ENCODE measurements around the gene AP3D1.
"Not testable (repeated sequence)": the region's sequence is repeated elsewhere in the genome, so short reads cannot be mapped to it uniquely, and the experiment has no call there.

The AP3D1 gene

DNA sequence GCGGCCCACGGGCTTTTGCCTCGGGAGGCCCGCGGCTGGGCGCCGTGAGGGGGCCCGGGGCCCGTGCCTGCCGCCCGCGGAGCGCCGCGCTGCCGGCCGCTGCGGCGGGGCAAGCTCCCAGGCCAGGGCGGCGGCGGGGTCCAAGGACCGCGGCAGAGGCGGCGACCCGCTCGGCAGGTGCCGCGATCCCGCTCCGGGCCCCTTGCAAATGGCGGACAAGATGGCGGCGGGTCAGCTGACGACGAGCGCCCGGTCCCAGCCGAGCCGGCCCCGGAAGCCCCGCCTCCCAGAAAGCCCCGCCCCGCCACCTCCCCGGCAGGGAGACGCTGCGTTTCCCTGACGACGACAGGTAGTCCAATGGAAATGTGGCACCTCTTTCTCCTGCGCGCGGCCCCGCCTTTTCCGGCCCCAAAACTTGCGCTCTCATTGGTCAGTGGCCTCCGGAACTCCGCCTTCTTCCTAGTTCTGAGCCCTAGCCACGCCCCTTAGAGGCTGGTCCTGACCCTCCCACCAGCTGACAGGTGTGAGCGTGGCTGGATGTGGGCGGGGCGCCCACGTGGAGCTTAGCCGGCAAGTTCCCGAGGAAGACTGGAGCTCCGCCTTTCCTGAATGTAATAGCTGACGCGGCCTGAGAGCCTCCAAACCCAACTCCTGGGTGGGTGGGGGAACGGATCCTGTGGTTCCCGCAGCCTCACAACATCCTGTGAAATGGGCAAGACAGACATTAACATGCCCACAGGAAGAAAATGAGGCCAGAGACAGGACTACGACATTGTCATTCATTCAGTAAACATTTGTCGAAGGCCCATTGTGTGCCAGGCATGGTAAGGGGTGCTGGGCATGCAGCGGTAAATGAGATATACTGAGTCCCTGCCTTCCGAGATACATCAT, at the start of gene AP3D1:
Gene AP3D1, minus strand, starts transcription at position 228 of the 891 bp plus-strand sequence. CDS start 232 bp downstream, outside the sequence.
- H3K27ac Mint-ChIP-seq, result peak within 1 kb of the TSS; percentile 89
- H3K9me3 Mint-ChIP-seq, result no peaks in the 10 kb centered on the region
- H3K4me1 Mint-ChIP-seq, result peaks cover 48% of the 10 kb centered on the region
- CTCF ChIA-PET, result no interaction called here
- peak; percentile 100 for DNase-seq
- H3K27me3 Mint-ChIP-seq, result peaks cover 8% of the 10 kb centered on the region
- H3K4me3 Mint-ChIP-seq, result peak within 1 kb of the TSS; percentile 77
- H3K36me3 Mint-ChIP-seq, result peaks cover 15% of the 10 kb centered on the region

DNA sequence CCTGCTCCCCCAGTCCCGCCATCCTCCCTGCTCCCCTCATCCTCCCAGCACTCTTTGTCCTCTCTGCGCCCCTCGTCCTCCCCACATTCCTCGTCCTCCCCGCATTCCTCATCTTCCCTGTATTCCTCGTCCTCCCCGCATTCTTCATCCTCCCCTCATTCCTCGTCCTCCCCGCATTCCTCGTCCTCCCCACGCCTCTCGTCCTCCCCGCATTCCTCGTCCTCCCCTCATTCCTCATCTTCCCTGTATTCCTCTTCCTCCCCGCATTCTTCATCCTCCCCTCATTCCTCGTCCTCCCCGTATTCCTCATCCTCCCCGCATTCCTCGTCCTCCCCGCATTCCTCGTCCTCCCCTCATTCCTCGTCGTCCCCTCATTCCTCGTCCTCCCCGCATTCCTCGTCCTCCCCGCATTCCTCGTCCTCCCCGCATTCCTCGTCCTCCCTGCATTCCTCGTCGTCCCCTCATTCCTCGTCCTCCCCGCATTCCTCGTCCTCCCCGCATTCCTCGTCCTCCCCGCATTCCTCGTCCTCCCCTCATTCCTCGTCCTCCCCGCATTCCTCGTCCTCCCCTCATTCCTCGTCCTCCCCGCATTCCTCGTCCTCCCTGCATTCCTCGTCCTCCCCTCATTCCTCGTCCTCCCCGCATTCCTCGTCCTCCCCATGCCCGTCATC, 49.4 kb upstream of the AP3D1 start:
- H3K36me3 Mint-ChIP-seq, result peaks cover 15% of the 10 kb centered on the region
- DNase-seq, H3K4me1 Mint-ChIP-seq, CTCF ChIA-PET, H3K27me3 Mint-ChIP-seq, H3K4me3 Mint-ChIP-seq, H3K27ac Mint-ChIP-seq, H3K9me3 Mint-ChIP-seq: not testable (repeated sequence)

DNA sequence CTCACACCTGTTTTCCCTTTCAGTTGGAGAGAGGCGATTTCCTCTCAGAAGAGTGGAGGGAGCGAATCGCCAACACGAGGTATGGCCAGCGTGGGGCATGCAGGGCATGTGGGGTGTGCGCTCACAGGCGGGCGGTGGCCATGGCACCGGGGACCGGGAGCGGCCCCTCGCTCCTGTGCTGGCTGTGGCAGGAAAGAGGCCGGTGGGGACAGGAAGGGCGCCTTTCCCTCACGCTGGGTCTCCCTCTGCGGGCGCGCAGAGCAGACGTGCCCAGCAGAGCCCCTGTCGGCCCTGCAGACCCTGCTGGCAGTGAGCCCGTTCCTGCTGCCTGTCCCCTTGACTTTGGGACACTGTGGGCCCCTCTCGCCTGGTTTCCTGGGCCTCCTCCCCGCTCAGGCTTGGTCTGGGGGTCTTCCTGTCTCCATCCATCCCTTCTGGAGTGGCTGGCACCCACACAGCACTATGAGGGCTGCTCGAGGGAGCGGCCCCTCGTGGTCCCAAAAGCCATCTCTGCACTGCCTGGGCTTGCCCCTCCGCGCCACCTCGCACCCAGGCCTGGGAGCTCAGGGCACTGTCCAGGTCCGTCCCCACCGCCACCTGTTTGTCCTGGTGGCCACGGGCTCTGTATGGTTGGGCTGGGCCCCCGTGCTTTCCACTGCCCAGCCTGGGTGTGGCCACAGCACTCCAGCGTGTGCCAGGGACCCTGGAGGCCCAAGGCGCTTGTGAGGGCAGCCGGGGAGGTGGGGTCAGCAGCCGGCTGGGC, 48.7 kb upstream of the AP3D1 start:
- H3K36me3 Mint-ChIP-seq, result peaks cover 11% of the 10 kb centered on the region
- no peaks in the 10 kb centered on the region for H3K9me3 Mint-ChIP-seq
- no peak overlapping the region for H3K4me3 Mint-ChIP-seq
- CTCF ChIA-PET, result interaction anchor here (1.1 kb wide), 1 partner anchor 15 kb away, joined by 3 read pairs; no protein-coding TSS in a partner anchor
- no peak overlapping the region for H3K27ac Mint-ChIP-seq
- no peaks in the 10 kb centered on the region for H3K4me1 Mint-ChIP-seq
- H3K27me3 Mint-ChIP-seq, result no peaks in the 10 kb centered on the region
- DNase-seq, result no peak

DNA sequence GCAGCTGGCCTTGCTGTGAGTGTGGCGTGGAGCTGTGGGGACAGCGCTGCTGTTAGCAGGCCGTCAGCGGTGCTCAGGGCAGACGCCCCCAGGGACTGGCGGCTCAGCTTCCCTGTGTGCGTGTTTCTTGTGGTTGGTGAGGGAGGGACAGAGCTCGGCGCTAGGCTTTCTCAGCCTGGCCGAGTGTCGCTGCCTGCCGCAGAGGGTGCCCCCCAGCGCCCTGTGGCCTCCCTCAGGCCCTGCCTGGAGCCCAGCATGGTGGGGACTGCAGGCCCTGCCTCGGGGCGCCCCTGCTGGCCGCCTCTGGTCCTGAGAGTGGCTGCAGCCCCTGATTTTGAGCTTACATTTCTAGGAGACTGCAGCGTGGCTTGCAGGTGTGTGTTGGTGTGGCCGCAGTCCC, 47.8 kb upstream of the AP3D1 start:
- Mint-ChIP-seq H3K9me3 (no peaks in the 10 kb centered on the region), H3K4me3 (no peak overlapping the region), H3K4me1 (no peaks in the 10 kb centered on the region), H3K36me3 (peaks cover 9% of the 10 kb centered on the region), H3K27me3 (no peaks in the 10 kb centered on the region), H3K27ac (no peak overlapping the region)
- no peak for DNase-seq
- CTCF ChIA-PET, result interaction anchor here (1.1 kb wide), 1 partner anchor 14 kb away, joined by 3 read pairs; no protein-coding TSS in a partner anchor

DNA sequence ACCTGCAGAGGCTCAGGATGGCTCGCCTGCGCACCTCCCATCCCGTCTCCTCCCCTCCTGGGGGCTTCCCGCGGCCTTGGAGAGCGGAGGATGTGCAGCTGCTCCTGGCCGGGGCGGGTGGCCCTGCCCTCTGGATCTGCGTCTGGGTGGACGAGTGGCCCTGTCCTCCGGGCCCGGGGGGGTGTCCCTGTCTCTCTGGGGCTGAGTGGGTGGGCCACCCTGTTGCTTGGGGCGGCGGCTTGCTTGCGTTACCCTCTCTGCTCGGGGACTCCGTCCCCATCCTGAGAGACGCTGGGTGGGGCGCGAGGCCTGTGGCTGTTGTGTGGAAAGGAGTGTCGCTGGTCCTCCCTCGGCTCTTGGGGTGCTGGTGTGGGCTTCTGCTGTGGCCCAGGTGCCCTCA, 47.0 kb upstream of the AP3D1 start:
- H3K27ac Mint-ChIP-seq, result no peak overlapping the region
- peaks cover 10% of the 10 kb centered on the region for H3K36me3 Mint-ChIP-seq
- H3K4me1 Mint-ChIP-seq, result no peaks in the 10 kb centered on the region
- no peaks in the 10 kb centered on the region for H3K27me3 Mint-ChIP-seq
- CTCF ChIA-PET, result interaction anchor here (0.6 kb wide), 1 partner anchor 225 kb away, joined by 3 read pairs; no protein-coding TSS in a partner anchor
- no peak for DNase-seq
- no peaks in the 10 kb centered on the region for H3K9me3 Mint-ChIP-seq
- H3K4me3 Mint-ChIP-seq, result no peak overlapping the region

DNA sequence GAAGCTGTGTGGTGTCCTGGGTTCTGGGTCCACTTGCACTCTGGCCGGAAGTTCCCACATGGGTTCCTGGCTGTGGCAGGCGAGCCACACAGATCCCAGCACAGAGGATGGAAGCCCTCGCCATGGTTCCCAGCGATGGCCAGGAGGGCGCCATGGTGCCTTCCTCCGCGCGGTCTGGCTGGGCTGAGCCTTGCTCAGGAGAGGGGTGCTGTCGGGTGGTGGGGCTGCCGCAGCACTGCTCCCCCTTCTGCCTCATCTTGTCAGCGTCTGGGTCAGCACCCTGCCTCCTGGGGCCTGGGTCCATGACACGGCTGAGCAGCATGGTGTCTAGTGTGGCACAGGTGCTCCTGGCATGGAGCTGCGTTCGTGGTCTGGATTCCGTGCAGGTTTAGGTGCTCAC, 45.9 kb upstream of the AP3D1 start:
- Mint-ChIP-seq H3K36me3 (peaks cover 15% of the 10 kb centered on the region), H3K4me3 (no peak overlapping the region), H3K27ac (peak overlapping the region; percentile 14), H3K27me3 (no peaks in the 10 kb centered on the region), H3K4me1 (no peaks in the 10 kb centered on the region), H3K9me3 (no peaks in the 10 kb centered on the region)
- CTCF ChIA-PET, result no interaction called here
- no peak for DNase-seq

DNA sequence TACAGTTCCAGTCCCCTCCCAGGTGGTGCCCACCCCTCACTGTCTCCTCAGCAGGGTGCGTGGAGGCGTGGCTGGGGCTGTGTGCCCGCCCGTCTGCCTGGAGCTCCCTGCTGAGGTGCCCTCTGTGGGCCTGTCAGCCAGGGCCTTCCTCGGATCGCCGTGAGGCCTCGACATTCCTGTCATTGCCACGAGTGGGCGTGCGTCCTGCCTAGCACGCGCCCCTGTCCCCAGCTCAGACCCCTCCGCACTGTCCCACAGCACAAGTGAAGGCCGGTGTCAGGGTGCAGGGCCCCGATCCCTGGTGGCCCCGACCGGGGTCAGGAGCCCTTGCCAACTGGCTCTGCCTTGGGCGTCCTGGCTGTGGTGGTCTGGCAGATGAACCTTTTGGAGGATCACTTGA, 44.5 kb upstream of the AP3D1 start:
- Mint-ChIP-seq H3K4me3 (no peak overlapping the region), H3K27ac (no peak overlapping the region), H3K27me3 (no peaks in the 10 kb centered on the region), H3K4me1 (no peaks in the 10 kb centered on the region), H3K9me3 (no peaks in the 10 kb centered on the region), H3K36me3 (peaks cover 18% of the 10 kb centered on the region)
- DNase-seq, result no peak
- CTCF ChIA-PET, result no interaction called here

DNA sequence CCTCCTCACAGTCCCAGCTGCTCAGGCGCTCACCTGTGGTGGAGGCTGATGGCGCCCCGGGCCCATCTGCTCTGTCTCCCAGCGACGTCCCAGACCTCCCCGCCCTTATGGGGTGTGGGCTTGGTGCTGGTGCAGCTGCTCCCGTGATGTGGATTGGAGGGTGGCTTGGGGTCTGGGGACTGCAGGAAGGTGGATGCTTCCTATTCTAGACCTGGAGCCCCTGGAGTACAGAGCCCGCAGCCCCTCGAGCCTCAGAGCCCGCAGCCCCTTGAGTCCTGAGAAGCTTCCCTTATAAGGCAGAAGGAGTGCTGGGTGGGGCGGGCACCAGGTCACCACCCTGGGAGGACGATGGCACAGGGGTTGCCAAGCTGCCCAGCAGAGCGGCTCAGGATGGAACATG, 44.0 kb upstream of the AP3D1 start:
- no peak overlapping the region for H3K4me3 Mint-ChIP-seq
- H3K27ac Mint-ChIP-seq, result no peak overlapping the region
- no peaks in the 10 kb centered on the region for H3K9me3 Mint-ChIP-seq
- H3K36me3 Mint-ChIP-seq, result peaks cover 18% of the 10 kb centered on the region
- no peaks in the 10 kb centered on the region for H3K4me1 Mint-ChIP-seq
- H3K27me3 Mint-ChIP-seq, result no peaks in the 10 kb centered on the region
- no peak for DNase-seq
- CTCF ChIA-PET, result no interaction called here

DNA sequence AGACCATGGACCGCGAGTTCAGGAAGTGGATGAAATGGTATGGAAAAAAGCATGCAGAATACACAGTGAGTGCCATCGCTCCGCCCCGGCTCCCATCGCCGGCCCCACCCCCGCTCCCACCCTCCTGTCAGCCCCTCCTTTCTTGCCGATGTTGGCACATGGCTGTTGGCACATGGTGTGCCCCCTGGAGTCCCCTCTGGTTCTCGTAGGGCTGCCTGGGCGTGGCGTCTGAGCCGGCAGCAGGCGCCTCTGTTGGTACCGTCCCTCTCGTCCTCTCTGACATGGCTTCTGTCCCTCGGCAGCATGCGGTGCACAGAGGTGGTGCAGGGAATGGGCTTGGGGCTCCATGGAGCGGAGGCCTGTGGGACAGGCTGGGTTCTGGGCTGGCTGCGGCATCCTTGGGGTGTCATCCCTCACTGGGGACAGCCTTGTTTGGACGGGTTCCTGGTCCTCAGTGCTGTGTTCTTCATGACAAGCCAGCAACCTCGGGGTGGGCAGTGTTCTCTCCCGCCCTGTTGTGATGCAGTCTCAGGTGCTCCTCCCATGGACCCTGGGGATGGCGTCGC, 43.2 kb upstream of the AP3D1 start:
- DNase-seq, result no peak
- no peak overlapping the region for H3K4me3 Mint-ChIP-seq
- peaks cover 18% of the 10 kb centered on the region for H3K36me3 Mint-ChIP-seq
- no peak overlapping the region for H3K27ac Mint-ChIP-seq
- CTCF ChIA-PET, result no interaction called here
- no peaks in the 10 kb centered on the region for H3K4me1 Mint-ChIP-seq
- H3K27me3 Mint-ChIP-seq, result no peaks in the 10 kb centered on the region
- H3K9me3 Mint-ChIP-seq, result no peaks in the 10 kb centered on the region

DNA sequence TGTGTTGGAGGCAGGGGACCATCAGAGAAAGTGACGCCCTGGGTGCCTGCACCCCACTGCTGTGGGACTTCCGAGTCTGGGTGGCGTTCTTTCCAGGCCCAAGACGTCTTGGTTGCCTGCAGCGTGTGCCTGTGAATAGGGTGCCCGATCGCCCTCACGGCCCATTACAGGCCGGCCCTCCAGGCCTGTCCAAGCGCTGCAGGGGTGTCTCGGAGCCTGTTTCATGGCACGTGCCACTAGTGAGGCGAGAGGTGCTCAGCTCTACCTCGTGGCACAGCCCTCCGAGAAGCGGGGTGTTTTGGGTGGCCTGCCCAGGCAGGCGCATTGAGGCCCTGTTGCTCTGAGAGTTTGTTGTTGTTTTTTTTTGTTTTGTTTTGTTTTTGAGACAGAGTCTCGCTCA, 42.4 kb upstream of the AP3D1 start:
- CTCF ChIA-PET, result no interaction called here
- H3K27ac Mint-ChIP-seq, result no peak overlapping the region

DNA sequence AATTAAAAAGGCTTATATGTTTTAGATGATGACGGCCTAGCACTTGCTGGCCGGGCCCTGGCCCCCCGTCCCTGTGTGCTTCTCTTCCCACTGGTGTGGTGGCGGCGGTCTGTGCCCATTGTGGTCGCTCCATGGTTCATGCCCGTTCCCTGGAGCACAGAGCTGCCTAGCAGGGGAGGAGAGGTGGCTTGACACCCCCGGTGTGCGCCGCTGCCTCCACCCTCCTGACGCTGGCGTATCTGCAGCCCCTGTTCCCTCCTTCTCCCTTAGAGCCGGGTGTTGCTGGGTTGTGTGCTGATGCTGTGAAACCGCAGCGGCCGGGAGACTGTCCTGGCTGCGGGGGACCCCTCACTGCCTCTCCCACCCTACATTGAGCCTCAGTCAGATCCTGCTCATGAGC, 41.5 kb upstream of the AP3D1 start:
- no peak overlapping the region for H3K27ac Mint-ChIP-seq
- H3K4me3 Mint-ChIP-seq, result no peak overlapping the region
- CTCF ChIA-PET, result no interaction called here
- peaks cover 18% of the 10 kb centered on the region for H3K36me3 Mint-ChIP-seq
- H3K27me3 Mint-ChIP-seq, result no peaks in the 10 kb centered on the region
- no peaks in the 10 kb centered on the region for H3K4me1 Mint-ChIP-seq
- DNase-seq, result no peak
- no peaks in the 10 kb centered on the region for H3K9me3 Mint-ChIP-seq

More for the DNA sequence above, 42.4 kb upstream of the AP3D1 start:
- no peaks in the 10 kb centered on the region for H3K9me3 Mint-ChIP-seq
- no peaks in the 10 kb centered on the region for H3K4me1 Mint-ChIP-seq
- no peak for DNase-seq
- H3K27me3 Mint-ChIP-seq, result no peaks in the 10 kb centered on the region
- peaks cover 16% of the 10 kb centered on the region for H3K36me3 Mint-ChIP-seq
- H3K4me3 Mint-ChIP-seq, result no peak overlapping the region

DNA sequence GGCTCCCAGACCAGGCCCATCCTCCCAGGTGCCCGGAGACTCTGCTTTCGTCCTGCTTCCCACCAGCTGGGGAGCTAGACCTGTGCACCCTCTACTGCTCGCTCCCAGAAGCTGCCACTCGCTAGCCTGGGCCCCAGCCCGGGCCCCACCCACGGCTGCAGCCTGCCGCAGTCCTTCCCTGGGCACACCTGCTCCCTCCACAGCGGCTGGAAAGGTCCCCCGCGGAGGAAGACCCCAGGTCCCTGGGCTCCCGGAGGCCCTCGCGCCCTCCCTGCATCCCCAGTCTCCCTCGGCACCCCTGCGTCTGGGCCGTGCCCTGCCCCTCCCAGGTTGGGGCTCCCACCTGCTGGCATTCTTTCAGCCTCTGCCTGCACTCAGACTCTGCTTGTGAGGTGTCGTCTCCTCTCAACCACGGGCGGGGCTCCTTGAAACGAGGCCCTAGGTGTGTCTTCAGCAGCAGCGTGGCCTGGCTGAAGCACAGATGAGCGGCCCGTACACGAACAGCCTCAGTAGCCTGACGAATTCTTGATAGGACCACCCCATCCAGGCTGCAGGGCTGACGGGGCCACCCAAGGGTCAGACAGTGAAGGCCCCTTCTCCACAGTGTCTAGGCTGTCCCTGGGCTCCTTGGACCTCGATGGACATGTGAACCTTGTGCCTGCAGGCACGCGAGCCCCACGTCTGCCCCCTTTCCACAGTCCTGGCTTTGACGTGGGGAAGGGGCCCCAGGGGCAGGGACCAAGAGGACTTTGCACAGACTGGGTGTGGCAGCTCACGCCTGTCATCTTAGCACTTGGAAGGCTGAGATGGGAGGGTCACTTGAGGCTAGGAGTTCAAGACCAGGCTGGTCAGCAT, 40.3 kb upstream of the AP3D1 start:
- no peak overlapping the region for H3K27ac Mint-ChIP-seq
- CTCF ChIA-PET, result no interaction called here

DNA sequence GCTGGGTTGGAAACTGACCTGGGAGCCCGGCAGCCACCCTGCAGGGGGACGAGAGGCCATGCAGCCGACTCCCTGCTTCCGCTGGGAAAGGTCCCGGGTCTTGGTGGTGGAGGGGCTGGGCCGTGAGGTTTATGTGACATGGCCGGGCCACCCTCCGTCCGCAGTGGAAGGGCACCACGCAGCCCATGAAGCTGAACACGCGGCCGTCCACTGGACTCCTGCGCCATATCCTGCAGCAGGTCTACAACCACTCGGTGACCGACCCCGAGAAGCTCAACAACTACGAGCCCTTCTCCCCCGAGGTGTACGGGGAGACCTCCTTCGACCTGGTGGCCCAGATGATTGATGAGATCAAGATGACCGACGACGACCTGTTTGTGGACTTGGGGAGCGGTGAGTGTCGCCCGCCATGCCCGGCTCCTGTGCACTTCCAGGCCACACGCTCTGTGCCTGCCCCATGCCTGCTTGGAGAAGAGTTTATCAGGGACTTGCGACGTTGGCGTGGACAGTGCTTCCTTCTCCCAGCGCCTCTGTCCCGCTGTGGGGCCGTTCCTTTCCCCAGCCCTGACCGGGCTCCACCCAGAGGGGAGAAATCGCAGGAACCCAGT, 39.6 kb upstream of the AP3D1 start:
- DNase-seq, result no peak
- Mint-ChIP-seq H3K36me3 (peaks cover 21% of the 10 kb centered on the region), H3K9me3 (no peaks in the 10 kb centered on the region), H3K4me3 (no peak overlapping the region), H3K4me1 (no peaks in the 10 kb centered on the region), H3K27me3 (no peaks in the 10 kb centered on the region), H3K27ac (peak overlapping the region; percentile 52)
- CTCF ChIA-PET, result no interaction called here

More for the DNA sequence above, 40.3 kb upstream of the AP3D1 start:
- no peak overlapping the region for H3K4me3 Mint-ChIP-seq
- no peak for DNase-seq
- H3K4me1 Mint-ChIP-seq, result no peaks in the 10 kb centered on the region
- no peaks in the 10 kb centered on the region for H3K27me3 Mint-ChIP-seq
- peaks cover 18% of the 10 kb centered on the region for H3K36me3 Mint-ChIP-seq
- no peaks in the 10 kb centered on the region for H3K9me3 Mint-ChIP-seq

Measured in activated naive CD4-positive, alpha-beta T cell treated with anti-CD3 and anti-CD28 coated beads, Interleukin-2, amount 10 ng/mL, durations not matched to agents 7 days and 5 days (primary cell).